GM21619 (cell line): Measurements from ENCODE around the gene BLVRA.
A peak's percentile ranks its signal among the peaks of the same experiment; 100 is the strongest.
"Not testable (repeated sequence)": the region's sequence is repeated elsewhere in the genome, so short reads cannot be mapped to it uniquely, and the experiment has no call there.

Source experiments
- ATAC-seq: cut with Tn5 transposase; IDR thresholded peaks from one replicate; pipeline ENCODE4 v1.9.1; 2021; ENCODE audit not compliant: unreplicated experiment

Gene BLVRA

DNA sequence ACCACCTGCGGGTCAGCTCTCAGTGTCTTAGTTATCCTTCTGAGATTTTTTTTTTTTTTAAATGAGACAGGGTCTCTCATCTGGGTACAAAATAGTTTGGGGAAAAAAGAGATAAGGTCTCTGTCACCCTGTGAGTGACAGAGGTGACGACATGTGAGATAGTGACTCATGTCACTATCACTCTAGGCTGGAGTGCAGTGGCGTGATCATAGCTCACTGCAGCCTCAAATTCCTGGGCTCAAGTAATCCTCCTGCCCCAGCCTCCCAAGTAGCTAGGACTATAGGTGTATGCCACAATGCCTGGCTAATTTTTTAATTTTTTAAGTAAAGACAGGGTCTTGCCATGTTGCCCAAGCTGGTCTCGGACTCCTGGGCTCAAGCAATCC is 10.4 kb downstream of the BLVRA start:
- no peak for ATAC-seq

DNA sequence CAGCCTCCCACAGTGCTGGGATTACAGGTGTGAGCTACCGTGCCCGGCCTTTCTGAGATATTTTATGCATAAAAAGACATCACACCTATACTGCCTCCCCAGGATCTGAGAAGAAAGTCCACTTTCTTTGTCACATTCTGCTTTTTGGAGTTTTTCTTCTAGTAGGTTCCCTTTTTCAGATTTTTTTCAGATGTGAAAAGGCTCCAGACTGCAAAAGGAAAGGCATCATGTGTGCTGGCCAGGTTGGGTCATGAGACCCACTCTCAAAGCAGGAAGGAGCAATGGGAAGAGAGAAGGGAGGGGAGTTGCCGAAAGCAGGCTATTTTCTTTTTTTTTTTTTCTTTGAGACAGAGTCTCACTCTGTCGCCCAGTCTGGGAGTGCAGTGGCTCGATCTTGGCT is 10.8 kb downstream of the BLVRA start:
- no peak for ATAC-seq

DNA sequence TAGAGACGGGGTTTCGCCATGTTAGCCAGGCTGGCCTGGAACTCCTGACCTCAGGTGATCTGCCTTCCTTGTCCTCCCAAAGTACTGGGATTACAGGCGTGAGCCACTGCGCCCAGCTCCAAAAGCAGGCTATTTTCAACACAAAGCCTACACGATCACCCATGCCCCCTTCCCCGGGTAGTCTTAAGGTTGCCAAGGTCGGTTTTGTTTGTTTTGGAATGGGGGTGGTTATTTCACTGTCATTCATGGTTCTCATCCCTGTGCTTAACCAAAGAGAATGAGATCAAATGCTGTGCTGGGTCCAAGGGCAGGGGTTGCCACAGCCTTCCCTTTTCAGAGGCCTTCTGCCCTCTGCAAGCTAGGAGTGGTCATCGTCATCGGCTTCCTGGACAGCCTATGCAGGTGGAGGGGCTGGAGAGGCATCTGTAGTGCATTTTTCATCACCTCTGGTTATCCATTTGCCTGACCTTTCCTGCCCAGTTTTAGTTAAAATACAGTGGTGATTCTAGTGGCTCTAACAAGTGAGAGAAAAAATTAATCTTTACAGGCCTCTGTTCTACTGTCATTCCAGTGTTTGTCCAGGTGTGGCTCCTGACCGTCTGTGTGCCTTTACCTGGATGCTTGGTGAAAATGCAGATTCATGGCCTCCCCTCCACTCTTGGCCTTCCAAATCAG is 11.4 kb downstream of the BLVRA start:
- no peak for ATAC-seq

DNA sequence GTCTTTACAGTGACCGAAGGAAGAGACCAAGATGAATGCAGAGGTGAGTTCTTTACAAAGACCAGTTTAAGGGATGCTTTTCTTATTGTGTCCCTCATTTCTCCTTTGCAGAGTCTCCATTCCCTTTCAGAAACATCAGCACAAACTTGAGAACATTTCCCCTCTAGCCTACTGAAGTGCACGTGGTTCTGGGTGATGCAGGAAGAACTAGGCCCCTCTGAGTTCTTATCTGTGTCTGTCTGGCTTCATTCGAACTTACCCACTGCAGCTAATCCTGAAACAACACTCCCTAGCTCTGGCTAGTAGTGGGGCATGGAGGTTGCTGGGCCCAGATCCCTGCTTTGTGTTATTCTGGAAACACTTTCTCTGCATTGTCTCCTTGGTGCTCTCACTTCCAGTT is 12.6 kb downstream of the BLVRA start:
- no peak for ATAC-seq

DNA sequence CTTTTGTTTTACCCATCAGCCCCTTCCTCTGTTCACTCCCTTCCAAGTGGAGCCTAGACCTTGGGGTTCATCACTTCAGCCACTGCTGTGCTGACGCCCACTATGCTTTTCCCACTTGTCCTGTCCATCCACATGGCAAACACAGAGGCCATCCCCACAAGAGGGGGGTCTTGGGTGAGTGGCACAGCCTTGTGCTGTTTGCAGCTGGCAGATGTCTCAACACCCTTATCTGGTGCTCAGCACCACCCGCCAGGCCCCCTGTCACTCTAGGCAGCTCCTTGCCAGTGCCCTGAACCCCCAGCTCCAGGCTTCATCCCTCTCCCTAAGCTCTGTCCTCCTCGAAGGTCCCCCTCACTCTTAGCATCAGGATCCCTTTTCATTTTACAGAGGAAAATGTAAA is 13.1 kb downstream of the BLVRA start:
- ATAC-seq: no peak

DNA sequence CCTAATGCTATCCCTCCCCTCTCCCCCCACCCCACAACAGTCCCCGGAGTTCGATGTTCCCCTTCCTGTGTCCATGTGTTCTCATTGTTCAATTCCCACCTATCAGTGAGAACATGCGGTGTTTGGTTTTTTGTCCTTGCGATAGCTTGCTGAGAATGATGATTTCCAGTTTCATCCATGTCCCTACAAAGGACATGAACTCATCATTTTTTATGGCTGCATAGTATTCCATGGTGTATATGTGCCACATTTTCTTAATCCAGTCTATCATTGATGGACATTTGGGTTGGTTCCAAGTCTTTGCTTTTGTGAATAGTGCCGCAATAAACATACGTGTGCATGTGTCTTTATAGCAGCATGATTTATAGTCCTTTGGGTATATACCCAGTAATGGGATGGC is 14.8 kb downstream of the BLVRA start:
- ATAC-seq: not testable (repeated sequence)

DNA sequence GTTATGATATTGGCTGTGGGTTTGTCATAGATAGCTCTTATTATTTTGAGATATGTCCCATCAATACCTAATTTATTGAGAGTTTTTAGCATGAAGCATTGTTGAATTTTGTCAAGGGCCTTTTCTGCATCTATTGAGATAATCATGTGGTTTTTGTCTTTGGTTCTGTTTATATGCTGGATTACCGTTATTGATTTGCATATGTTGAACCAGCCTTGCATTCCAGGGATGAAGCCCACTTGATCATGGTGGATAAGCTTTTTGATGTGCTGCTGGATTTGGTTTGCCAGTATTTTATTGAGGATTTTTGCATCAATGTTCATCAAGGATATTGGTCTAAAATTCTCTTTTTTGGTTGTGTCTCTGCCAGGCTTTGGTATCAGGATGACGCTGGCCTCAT is 16.8 kb downstream of the BLVRA start:
- not testable (repeated sequence) for ATAC-seq

DNA sequence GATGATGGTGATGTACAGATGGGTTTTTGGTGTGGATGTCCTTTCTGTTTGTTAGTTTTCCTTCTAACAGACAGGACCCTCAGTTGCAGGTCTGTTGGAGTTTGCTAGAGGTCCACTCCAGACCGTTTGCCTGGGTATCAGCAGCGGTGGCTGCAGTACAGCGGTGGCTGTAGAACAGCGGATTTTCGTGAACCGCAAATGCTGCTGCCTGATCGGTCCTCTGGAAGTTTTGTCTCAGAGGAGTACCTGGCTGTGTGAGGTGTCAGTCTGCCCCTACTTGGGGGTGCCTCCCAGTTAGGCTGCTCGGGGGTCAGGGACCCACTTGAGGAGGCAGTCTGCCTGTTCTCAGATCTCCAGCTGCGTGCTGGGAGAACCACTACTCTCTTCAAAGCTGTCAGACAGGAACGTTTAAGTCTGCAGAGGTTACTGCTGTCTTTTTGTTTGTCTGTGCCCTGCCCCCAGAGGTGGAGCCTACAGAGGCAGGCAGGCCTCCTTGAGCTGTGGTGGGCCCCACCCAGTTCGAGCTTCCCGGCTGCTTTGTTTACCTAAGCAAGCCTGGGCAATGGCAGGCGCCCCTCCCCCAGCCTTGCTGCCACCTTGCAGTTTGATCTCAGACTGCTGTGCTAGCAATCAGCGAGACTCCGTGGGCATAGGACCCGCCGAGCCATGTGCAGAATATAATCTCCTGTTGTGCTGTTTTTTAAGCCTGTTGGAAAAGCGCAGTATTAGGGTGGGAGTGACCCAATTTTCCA is 20.0 kb downstream of the BLVRA start:
- ATAC-seq: not testable (repeated sequence)

DNA sequence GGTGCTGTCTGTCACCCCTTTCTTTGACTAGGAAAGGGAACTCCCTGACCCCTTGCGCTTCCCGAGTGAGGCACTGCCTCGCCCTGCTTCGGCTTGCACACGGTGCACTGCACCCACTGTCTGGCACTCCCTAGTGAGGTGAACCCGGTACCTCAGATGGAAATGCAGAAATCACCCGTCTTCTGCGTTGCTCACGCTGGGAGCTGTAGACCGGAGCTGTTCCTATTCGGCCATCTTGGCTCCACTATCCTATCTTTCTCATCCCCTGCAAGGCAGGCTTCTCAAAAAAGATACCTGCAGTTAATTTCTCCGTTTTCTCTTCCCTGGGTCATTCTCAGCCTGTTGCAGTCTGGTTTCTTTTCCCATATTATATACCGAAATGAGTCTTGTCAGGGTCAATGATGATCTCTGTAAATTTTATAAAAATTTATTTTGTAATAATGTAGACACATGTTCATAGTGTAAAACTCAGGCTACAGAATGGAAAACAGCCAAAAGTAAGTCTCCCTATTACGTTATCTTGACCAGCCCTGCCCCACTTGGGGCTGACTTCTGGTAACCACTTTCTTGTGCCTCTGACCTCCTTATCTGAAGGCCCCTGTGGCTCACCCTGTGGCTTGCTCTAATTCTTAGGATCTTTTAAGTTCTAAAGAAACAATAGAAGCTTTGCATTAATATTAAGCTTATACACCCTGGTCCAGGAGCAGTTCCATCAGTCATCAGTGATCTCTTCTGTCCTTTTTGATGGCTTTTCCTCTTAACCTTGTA is 20.7 kb downstream of the BLVRA start:
- no peak for ATAC-seq

DNA sequence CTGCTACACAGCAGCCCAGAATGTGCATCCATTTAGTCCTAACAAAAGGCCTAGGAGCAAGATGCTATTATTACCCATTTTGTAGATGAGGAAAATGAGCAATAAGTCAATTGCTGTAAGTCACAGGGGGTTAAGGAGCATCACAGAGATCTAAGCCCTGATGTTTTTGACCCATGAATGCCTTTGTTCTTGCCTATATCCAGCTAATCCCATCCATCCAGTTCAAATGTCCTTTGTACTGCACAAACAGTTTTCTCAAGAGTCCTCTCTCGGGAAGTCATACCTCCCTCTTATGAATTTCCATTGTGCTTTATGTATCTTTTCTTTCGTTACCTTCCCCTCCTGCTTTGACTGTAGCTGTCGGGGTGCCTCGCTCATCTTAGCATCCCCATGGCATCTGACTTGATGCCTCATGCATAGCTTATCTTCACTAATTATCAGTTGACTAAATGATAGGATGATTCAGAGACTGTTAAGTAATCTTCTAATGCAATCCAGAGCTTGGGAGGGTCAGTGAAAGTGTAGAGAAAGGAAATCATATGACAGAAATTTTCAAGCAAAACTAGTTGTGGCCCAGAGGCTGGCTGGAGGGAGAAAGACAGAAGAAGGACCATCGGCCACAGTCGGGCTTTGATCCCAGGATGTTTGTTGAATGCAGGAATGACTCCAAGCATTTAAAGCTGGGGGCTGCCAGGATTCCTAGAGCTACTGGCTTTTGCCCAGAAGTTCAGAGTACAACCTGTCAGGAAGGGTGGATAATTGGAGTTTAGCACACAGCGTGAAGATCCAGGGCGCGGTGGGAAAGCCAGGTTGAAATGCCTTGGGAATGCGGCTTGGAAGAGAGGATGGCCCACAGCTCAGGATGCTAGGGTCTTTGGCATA is 23.5 kb downstream of the BLVRA start:
- ATAC-seq: no peak

DNA sequence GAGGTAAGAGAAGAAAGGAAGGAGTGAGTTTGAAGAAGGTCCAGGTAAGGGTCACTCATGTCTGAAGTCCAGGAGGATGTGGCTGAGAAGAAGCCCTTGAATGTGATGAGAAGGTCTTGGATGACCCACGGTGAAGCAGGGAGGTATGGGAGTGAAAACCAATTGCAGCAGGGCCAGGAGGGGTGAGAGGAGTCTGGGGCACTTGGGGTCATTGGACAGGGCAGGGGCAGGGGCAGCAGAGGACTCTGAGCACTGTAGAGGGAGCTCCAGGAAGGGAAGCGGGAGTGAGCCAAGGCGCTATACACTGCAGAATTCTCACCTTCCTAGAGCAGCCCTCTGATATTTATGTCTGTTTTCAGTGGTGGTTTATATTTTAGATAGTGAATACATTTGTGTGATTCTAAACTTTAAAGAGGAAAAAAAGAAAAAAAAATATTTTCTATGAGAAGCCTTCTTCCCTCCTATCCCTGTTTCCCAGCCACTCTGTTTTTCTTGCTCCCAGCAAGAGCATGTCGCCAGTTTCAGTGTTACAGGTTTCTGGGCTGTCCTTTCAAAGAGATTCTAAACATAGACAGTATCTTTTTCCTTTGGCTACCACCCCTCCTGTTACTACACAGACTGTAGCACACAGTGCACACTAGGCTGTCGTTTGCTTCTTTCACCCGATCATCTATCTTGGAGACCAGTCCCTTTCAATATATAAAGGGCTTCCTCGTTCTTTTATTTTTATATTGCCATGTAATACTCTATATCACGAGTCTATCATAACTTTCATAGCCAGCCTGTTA is 24.5 kb downstream of the BLVRA start:
- no peak for ATAC-seq

DNA sequence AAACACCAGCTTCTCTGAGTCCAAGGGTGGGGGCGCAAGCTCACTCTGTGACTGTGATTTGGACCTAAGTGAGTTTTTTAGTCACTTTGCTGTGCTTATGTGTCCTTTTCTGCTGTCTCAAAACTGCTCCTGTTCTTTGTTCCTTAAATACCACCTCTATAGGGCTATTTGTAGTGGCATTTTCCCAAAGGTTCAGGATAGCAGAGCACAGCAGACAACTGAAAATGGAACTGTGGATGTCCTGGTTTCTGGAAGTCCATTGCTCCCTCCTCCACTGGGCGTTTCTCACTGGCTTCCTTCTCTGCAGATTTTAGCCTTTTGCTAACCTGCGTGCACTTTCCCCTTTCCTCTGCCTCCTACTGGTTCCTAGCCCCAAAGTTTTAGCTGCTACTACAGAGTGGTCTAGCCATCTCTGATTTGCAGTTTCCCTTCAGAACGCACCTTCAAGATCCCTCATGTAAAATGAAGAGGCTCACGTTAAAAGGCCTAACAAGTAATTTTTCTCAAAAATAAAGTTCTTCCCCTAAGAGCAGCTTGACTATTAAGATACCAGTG is 25.6 kb downstream of the BLVRA start:
- ATAC-seq: no peak

DNA sequence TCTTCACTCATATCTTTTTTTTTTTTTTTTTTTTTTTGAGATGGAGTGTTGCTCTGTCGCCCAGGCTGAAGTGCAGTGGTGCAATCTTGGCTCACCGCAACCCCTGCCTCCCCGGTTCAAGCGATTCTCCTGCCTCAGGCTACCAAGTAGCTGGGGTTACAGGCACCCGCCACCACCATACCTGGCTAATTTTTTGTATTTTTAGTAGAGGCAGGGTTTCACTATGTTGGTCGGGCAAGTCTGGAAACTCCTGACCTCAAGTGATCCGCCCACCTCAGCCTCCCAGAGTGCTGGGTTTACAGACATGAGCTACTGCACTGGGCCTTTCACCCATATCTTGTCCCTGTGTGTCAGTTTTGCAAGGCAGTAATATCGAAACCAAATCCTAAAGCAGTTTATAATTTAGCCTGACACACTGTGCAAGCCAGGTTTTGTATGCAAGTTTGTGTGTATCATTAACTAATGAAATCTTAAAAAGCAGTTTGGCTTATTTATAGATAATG is 26.2 kb downstream of the BLVRA start:
- ATAC-seq: peak; percentile 97

DNA sequence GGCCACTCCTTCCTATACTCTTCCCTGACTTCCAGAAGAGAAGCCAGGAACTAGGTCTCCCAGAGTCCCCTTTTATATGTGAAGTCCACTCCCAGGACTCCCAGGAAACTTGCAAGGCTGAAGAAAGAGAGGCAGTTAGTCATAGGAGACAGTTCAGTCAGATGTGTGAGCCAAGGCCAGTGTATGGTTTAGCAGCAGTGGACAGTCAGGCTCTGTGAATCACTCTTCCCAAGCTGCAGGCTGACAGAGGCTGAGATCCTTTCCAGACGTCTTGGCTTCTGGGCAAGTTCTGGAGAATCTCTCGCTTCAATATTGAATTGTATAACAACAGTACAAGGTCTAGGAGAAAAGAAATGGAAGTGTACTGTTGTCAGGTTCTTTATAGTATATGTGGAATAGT is 26.9 kb downstream of the BLVRA start:
- no peak for ATAC-seq

DNA sequence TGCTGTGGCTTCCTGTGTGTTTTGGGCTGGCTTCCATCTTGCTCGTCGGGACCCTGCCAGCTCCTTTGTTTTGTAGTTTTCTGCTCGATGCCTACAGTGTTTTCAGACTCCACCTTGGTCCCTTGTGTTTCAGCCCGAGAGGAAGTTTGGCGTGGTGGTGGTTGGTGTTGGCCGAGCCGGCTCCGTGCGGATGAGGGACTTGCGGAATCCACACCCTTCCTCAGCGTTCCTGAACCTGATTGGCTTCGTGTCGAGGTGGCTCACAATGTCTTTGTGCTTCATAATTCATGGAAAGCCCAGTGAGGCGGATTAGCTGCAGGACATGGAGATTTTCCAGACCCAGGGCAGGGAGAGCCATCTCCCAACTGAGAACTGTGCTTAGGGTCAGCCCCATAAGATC is 29.3 kb downstream of the BLVRA start:
- ATAC-seq: no peak

DNA sequence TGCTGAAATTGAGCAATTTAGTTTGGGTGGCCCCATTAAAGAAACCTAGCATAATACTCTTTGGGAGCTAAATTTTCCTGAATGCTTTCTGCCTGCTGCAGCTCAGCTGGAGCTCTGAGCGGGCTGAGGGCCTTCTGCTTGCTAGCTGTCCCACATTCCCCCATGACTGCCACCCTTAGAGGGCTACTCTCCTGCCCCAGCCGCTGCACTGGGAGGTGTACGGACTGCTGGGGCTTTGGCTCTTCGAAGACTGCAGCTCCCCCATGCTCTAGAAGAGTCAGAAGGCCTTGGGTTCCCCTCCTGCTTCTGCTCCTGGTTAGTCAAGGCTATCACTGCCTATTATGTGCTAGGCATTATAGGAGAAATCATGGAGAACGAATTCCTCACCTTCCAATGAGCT is 31.5 kb downstream of the BLVRA start:
- ATAC-seq: no peak

DNA sequence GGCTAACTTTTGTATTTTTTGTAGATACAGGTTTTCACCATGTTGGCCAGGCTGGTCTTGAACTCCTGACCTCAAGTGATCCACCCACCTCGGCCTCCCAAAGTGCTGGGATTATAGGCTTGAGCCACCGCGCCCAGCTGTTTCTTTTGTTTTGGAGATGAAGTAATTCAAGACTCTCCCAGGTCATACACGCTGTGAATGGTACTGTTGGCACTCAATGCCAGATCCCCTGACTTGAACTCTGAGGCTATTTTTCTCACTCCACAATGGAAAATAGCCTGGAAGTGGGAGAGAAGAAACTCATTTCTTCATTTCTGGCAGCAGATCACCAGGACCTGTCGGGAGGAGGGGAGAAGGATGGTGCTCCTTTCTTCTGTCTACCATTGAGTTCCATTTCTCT is 32.4 kb downstream of the BLVRA start:
- ATAC-seq: no peak

DNA sequence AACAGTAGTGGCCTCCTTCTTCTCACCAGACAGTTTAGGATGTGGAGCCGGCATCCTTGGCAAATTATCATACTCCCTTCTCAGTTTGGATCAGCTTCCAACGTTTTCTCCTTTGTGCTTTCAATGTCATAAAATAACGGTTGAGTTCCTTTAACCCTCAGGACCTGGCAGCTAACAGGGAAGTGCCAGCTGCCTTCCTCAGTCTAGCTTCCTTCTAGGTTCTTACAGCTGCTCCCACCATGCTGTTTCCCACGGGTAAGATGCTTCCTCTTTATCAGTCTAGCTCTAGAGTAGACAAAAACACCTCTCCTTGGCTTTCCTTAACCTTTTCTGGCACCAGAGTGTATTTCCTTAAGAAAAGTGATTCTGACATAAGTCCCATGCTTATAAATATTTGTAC is 33.2 kb downstream of the BLVRA start:
- ATAC-seq: no peak

DNA sequence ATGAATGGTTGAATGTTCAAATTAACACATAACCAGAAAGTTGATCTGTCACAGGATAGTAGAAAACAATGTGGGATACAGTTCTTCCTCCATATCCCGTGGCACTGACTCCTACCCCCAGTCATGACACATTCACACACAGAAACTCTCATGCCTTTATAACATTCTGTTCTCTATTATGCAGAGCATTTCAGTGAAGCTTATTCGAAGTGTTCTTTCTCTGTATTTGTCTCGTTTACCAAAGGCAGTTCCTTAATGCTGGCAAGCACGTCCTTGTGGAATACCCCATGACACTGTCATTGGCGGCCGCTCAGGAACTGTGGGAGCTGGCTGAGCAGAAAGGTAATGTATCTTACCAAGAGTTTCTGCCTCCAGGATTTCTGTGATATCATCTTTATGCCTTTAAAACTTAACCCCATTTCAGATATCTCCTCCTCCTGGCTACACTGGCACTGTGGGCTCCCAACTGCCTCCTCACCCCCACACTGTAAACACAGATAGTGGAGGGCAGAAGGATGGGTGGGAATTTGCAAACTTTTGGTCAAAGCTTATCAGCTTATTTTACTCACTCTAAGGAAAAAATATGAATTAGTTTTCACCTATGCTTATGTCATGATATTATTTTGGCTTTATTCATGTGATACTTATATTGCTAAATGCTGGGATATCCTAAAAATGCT is 34.1 kb downstream of the BLVRA start:
- no peak for ATAC-seq
